HG03108 (cell line): ENCODE data around the gene DMPK.
A peak's percentile ranks its signal among the peaks of the same experiment; 100 is the strongest.
"Not testable (repeated sequence)": the region's sequence is repeated elsewhere in the genome, so short reads cannot be mapped to it uniquely, and the experiment has no call there.

ENCODE experiments used
- ATAC-seq: cut with Tn5 transposase; IDR thresholded peaks from one replicate; pipeline ENCODE4 v1.9.1; 2021; ENCODE audit warnings: moderate library complexity; ENCODE audit not compliant: unreplicated experiment

Gene DMPK

GRCh38 chr19:45815481-45816216 lies 33.4 kb upstream of the DMPK start:
- ATAC-seq: no peak

- ATAC-seq: no peak
Observed at GRCh38 chr19:45814851-45815480, 32.7 kb upstream of the DMPK start, which contains the start of gene RSPH6A. Gene RSPH6A (minus strand): TSS chr19:45815308. CDS start chr19:45815176, 132 bp downstream.

- no peak for ATAC-seq
Observed at GRCh38 chr19:45814166-45814780, 32.0 kb upstream of the DMPK start.

GRCh38 chr19:45812297-45812696 lies 30.0 kb upstream of the DMPK start:
- ATAC-seq: no peak

- no peak for ATAC-seq
Observed at GRCh38 chr19:45809643-45810159, 27.4 kb upstream of the DMPK start.

GRCh38 chr19:45805719-45806118 lies 23.4 kb upstream of the DMPK start:
- no peak for ATAC-seq

GRCh38 chr19:45804959-45805230 lies 22.6 kb upstream of the DMPK start:
- ATAC-seq: no peak

- no peak for ATAC-seq
Observed at GRCh38 chr19:45804140-45804958, 22.1 kb upstream of the DMPK start.

- no peak for ATAC-seq
Observed at GRCh38 chr19:45801603-45802175, 19.4 kb upstream of the DMPK start.

- no peak for ATAC-seq
Observed at GRCh38 chr19:45800070-45800553, 17.8 kb upstream of the DMPK start.

GRCh38 chr19:45799541-45799940 lies 17.3 kb upstream of the DMPK start:
- not testable (repeated sequence) for ATAC-seq

- ATAC-seq: no peak
Observed at GRCh38 chr19:45798995-45799517, 16.8 kb upstream of the DMPK start.

GRCh38 chr19:45794627-45795026 lies 12.3 kb upstream of the DMPK start:
- ATAC-seq: no peak

- ATAC-seq: no peak
Observed at GRCh38 chr19:45793876-45794275, 11.6 kb upstream of the DMPK start.

- ATAC-seq: no peak
Observed at GRCh38 chr19:45793178-45793564, 10.9 kb upstream of the DMPK start.

GRCh38 chr19:45792470-45793177 lies 10.3 kb upstream of the DMPK start, which contains the start of gene DMWD:
Gene DMWD (minus strand): TSS chr19:45792845. CDS start chr19:45792756, 89 bp downstream.
- peak; percentile 93 for ATAC-seq

- no peak for ATAC-seq
Observed at GRCh38 chr19:45791744-45792469, 9.6 kb upstream of the DMPK start.

GRCh38 chr19:45790942-45791341 lies 8.7 kb upstream of the DMPK start:
- ATAC-seq: no peak
